IMR-90 (cell line): ENCODE data around the gene PKHD1. TPM values are rescaled to one million over a fixed set of nuclear protein-coding genes. Genes with fewer than 3 reads are reported as not detected.

ENCODE experiments used
- ATAC-seq: fragments of 200-7000 bp; cut with Tn5 transposase; 2 replicates; pipeline ENCODE4 v1.9.1; 2020; ENCODE audit warnings: low read depth, mild to moderate bottlenecking, moderate library complexity
- BruUV-seq: library from RNA; stranded (reverse); fragments of 400-500 nt; replicated peaks from 2 replicates; lab custom pipeline; 2021; lab: Mats Ljungman, UMichigan
- CTCF ChIA-PET: fragments of 300-600 bp; formaldehyde crosslinking; extraction: SDS; loops from one replicate; lab custom pipeline; 2021; ENCODE audit warnings: antibody characterized with exemption; lab: Yijun Ruan, JAX
- POLR2A ChIA-PET: fragments of 300-600 bp; sonication (Branson Sonifier 250); formaldehyde crosslinking; loops from one replicate; lab custom pipeline; 2022; ENCODE audit warnings: antibody characterized with exemption; ENCODE audit not compliant: unreplicated experiment; lab: Charles Lee
- DNase-seq: peaks from one replicate; pipeline ENCODE4 v3.0.0; 2013
- H2AFZ ChIP-seq: replicated peaks from 2 replicates; pipeline ENCODE3; 2013; ENCODE audit warnings: low read length, mild to moderate bottlenecking; ENCODE audit not compliant: poor library complexity
- H2AK5ac ChIP-seq: 2 replicates; pipeline ENCODE4 v1.6.1; 2013; ENCODE audit warnings: low read depth, low read length, inconsistent platforms
- H2AK9ac ChIP-seq: replicated peaks from 2 replicates; pipeline ENCODE3; 2013; ENCODE audit warnings: mild to moderate bottlenecking, low read depth, low read length, moderate library complexity; ENCODE audit not compliant: poor library complexity
- H2BK120ac ChIP-seq: 2 replicates; pipeline ENCODE4 v1.6.1; 2013; ENCODE audit warnings: low read depth, low read length, inconsistent platforms
- H2BK15ac ChIP-seq: 3 replicates; pipeline ENCODE4 v1.6.1; 2013; ENCODE audit warnings: low read depth, low read length, inconsistent platforms
- H2BK20ac ChIP-seq: 2 replicates; pipeline ENCODE4 v1.6.1; 2013; ENCODE audit warnings: low read depth, mild to moderate bottlenecking, inconsistent platforms, low read length, moderate library complexity
- H2BK5ac ChIP-seq: 2 replicates; pipeline ENCODE4 v1.6.1; 2013; ENCODE audit warnings: mild to moderate bottlenecking, low read depth, low read length, inconsistent platforms; ENCODE audit not compliant: poor library complexity, severe bottlenecking
- H3K14ac ChIP-seq: replicated peaks from 2 replicates; pipeline ENCODE4 v1.6.1; 2013; ENCODE audit warnings: low read depth, low read length, inconsistent platforms
- H3K18ac ChIP-seq: 2 replicates; pipeline ENCODE4 v1.6.1; 2013; ENCODE audit warnings: low read depth, low read length, control low read depth
- H3K23ac ChIP-seq: 2 replicates; pipeline ENCODE4 v1.6.1; 2013; ENCODE audit warnings: low read depth, low read length, inconsistent platforms
- H3K27ac ChIP-seq: 2 replicates; pipeline ENCODE4 v1.5.1; 2013; ENCODE audit warnings: mild to moderate bottlenecking, control low read depth, low read length; ENCODE audit not compliant: insufficient read depth
- H3K27me3 ChIP-seq: 2 replicates; pipeline ENCODE4 v1.6.1; 2013; ENCODE audit warnings: low read length; ENCODE audit not compliant: control insufficient read depth, insufficient read depth
- H3K36me3 ChIP-seq: 2 replicates; pipeline ENCODE4 v1.6.1; 2013; ENCODE audit warnings: low read length, mixed read lengths; ENCODE audit not compliant: control insufficient read depth, insufficient read depth
- H3K4ac ChIP-seq: 2 replicates; pipeline ENCODE4 v1.6.1; 2013; ENCODE audit warnings: low read depth, low read length, inconsistent platforms
- H3K4me1 ChIP-seq: 2 replicates; pipeline ENCODE4 v1.6.1; 2013; ENCODE audit warnings: low read length, mixed read lengths; ENCODE audit not compliant: control insufficient read depth, insufficient read depth
- H3K4me2 ChIP-seq: 2 replicates; pipeline ENCODE4 v1.6.1; 2013; ENCODE audit warnings: low read depth, mild to moderate bottlenecking, control low read depth, low read length, moderate library complexity
- H3K4me3 ChIP-seq: 2 replicates; pipeline ENCODE4 v1.5.1; 2013; ENCODE audit warnings: low read depth, mild to moderate bottlenecking, control low read depth, low read length, moderate library complexity; ENCODE audit not compliant: insufficient read depth
- H3K56ac ChIP-seq: 2 replicates; pipeline ENCODE4 v1.6.1; 2013; ENCODE audit warnings: low read length, inconsistent platforms; ENCODE audit not compliant: insufficient read depth; ENCODE audit errors: extremely low read depth
- H3K79me1 ChIP-seq, 2 experiments: 2 replicates each; pipeline ENCODE4 v1.6.1; 2013; ENCODE audit warnings: low read length in 2 of 2, inconsistent platforms in 1 of 2, low read depth in 1 of 2
- H3K9ac ChIP-seq: 2 replicates; pipeline ENCODE4 v1.6.1; 2013; ENCODE audit warnings: low read depth, low read length, control low read depth
- H3K9me1 ChIP-seq: 2 replicates; pipeline ENCODE4 v1.6.1; 2013; ENCODE audit warnings: low read length, inconsistent platforms; ENCODE audit not compliant: insufficient read depth
- H3K9me3 ChIP-seq: 2 replicates; pipeline ENCODE4 v1.6.1; 2013; ENCODE audit warnings: low read length; ENCODE audit not compliant: control insufficient read depth, insufficient read depth
- H4K20me1 ChIP-seq: 2 replicates; pipeline ENCODE4 v1.6.1; 2013; ENCODE audit warnings: low read length, inconsistent platforms; ENCODE audit not compliant: insufficient read depth
- H4K5ac ChIP-seq: 2 replicates; pipeline ENCODE4 v1.6.1; 2013; ENCODE audit warnings: mild to moderate bottlenecking, low read depth, low read length, control low read depth
- H4K8ac ChIP-seq, 2 experiments: 2 replicates each; pipeline ENCODE4 v1.6.1; 2013; ENCODE audit warnings: low read depth in 2 of 2, low read length in 2 of 2, control low read depth in 1 of 2, inconsistent platforms in 1 of 2
- H4K91ac ChIP-seq: 2 replicates; pipeline ENCODE4 v1.6.1; 2013; ENCODE audit warnings: low read depth, low read length, inconsistent platforms; ENCODE audit not compliant: insufficient read depth
- RCOR1 ChIP-seq: IDR thresholded peaks from 2 replicates; pipeline ENCODE4 v1.6.1; 2012; ENCODE audit warnings: mild to moderate bottlenecking, low read length, improper control_type of control experiment; ENCODE audit not compliant: insufficient replicate concordance
- WGBS, 2 experiments: methylation state at CpG; one replicate each; pipeline versions ENCODE4 v1.1.5 to v1.1.7; 2013; ENCODE audit warnings: missing lambda C conversion rate in 2 of 2; ENCODE audit not compliant: insufficient read length in 1 of 2; ENCODE audit errors: extremely low coverage in 2 of 2; 5-methylcytosine and 5-hydroxymethylcytosine counted together
- dilution Hi-C: fragments of 300-500 bp; cut with HindIII; formaldehyde crosslinking; loops from one replicate; pipeline ENCODE4 v1.14.3; 2018; ENCODE audit warnings: low sequenced_read_pairs; ENCODE audit not compliant: unreplicated experiment
- in situ Hi-C: fragments of 300-500 bp; cut with MboI; formaldehyde crosslinking; loops from 3 replicates; pipeline ENCODE4 v1.14.3; 2019; ENCODE audit warnings: low sequenced_read_pairs, inconsistent platforms, mixed read lengths
- intact Hi-C: fragments of 100-400 bp; cut with micrococcal nuclease; formaldehyde crosslinking; loops from 2 replicates; pipeline ENCODE4 v1.10.0; 2022
- polyA plus RNA-seq, 3 experiments: library from polyadenylated mRNA; depleted of rRNA; stranded (reverse); fragments of >200 nt; gene quantifications; 2 replicates each; pipeline ENCODE4 v1.2.3, GENCODE V29; 2012; ENCODE audit warnings: low replicate concordance in 1 of 3
- total RNA-seq: library from RNA; depleted of rRNA; stranded (reverse); fragments of >200 nt; gene quantifications from 2 replicates; pipeline ENCODE4 v1.2.3, GENCODE V29; 2012

PKHD1 gene
- total and polyA plus RNA-seq, 2 of the 4 experiments (the other 2 are of a cell fraction), result not detected

- Histone ChIP-seq H3K27ac (no peak overlapping the region), H3K4me3 (no peak overlapping the region), H3K36me3 (no peaks in the 10 kb centered on the region), H4K91ac (no peak overlapping the region), H2AK5ac (no peak overlapping the region), H2BK20ac (no peak overlapping the region), H3K79me1 (no peaks in the 10 kb centered on the region), H2BK15ac (no peak overlapping the region), H3K27me3 (no peaks in the 10 kb centered on the region), H4K20me1 (no peaks in the 10 kb centered on the region), H3K4ac (no peak overlapping the region), H3K14ac (no peak overlapping the region), H4K8ac (no peak overlapping the region), H2AFZ (no peak overlapping the region), H3K4me2 (no peak overlapping the region), H3K4me1 (no peaks in the 10 kb centered on the region), H3K23ac (no peak overlapping the region), H2AK9ac (no peak overlapping the region), H3K9me3 (peaks cover 6% of the 10 kb centered on the region; the same call in 1 of the 2 replicates), H3K9ac (no peak overlapping the region), H3K18ac (no peak overlapping the region), H2BK120ac (no peak overlapping the region), H4K5ac (no peak overlapping the region), H3K9me1 (no peaks in the 10 kb centered on the region), H2BK5ac (no peak overlapping the region), H3K56ac (no peak overlapping the region)
- intact Hi-C loops, result no loop called here
- POLR2A ChIA-PET, result no interaction called here
- no TSS peak for BruUV-seq
- dilution Hi-C loops, result no loop called here
- ATAC-seq (no peak), DNase-seq (no peak)
- WGBS, 2 experiments, result no CpG with 5 or more reads among the region's 1 CpG
- in situ Hi-C loops, result no loop called here
- CTCF ChIA-PET, result no interaction called here
- no peak for TF ChIP-seq RCOR1
These were observed 513.4 kb downstream of the PKHD1 start for GRCh38 chr6:51574040-51574439.
